NT2/D1 (cell line): ENCODE measurements around the gene OGT.
"Not testable (repeated sequence)": the region's sequence is repeated elsewhere in the genome, so short reads cannot be mapped to it uniquely, and the experiment has no call there.

Experiments
- SUZ12 ChIP-seq: IDR thresholded peaks from 2 replicates; pipeline ENCODE4 v1.6.1; 2011; ENCODE audit not compliant: insufficient read length, insufficient read depth; ENCODE audit errors: extremely low read depth
- YY1 ChIP-seq: IDR thresholded peaks from 2 replicates; pipeline ENCODE4 v1.6.1; 2011; ENCODE audit not compliant: insufficient read length, insufficient read depth
- ZNF274 ChIP-seq: IDR thresholded peaks from 2 replicates; pipeline ENCODE4 v1.6.1; 2011; ENCODE audit warnings: mild to moderate bottlenecking, low read depth, low read length

DNA sequence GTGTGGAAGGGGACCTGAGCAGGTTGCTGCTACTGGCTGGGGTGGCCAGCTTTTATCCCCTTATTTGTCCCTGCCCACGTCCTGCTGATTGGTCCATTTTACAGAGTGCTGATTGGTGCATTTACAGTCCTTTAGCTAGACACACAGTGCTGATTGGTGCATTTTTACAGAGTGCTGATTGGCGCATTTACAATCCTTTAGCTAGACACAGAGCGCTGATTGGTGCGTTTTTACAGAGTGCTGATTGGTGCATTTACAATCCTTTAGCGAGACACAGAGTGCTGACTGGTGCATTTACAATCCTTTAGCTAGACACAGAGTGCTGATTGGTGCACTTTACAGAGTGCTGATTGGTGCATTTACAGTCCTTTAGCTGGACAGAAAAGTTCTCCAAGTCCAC lies 30.8 kb upstream of the OGT start:
- TF ChIP-seq ZNF274, SUZ12, YY1: not testable (repeated sequence)
